ENCODE data around the gene RPS8.
"Not testable (repeated sequence)": the region's sequence is repeated elsewhere in the genome, so short reads cannot be mapped to it uniquely, and the experiment has no call there.

Gene RPS8

GRCh38 chr1:44807364-44808062 is 32.2 kb downstream of the RPS8 start:
- peaks cover 28% of the 10 kb centered on the region for H3K4me1 ChIP-seq (ENCODE audit: control insufficient read depth, low read depth, low read length)
- H3K27ac ChIP-seq (ENCODE audit: low read length) = peak overlapping the region; percentile 88
- H3K4me3 ChIP-seq (ENCODE audit: low read length) = peak overlapping the region; percentile 37
- H3K9ac ChIP-seq (ENCODE audit: low read length) = peak overlapping the region; percentile 75
- H3K27me3 ChIP-seq (ENCODE audit: control insufficient read depth, insufficient read depth, low read length) = no peaks in the 10 kb centered on the region
- peaks cover 9% of the 10 kb centered on the region for H3K36me3 ChIP-seq (ENCODE audit: control insufficient read depth, low read depth, low read length)
- H3K9me3 ChIP-seq (ENCODE audit: control insufficient read depth, low read depth, low read length) = no peaks in the 10 kb centered on the region

DNA sequence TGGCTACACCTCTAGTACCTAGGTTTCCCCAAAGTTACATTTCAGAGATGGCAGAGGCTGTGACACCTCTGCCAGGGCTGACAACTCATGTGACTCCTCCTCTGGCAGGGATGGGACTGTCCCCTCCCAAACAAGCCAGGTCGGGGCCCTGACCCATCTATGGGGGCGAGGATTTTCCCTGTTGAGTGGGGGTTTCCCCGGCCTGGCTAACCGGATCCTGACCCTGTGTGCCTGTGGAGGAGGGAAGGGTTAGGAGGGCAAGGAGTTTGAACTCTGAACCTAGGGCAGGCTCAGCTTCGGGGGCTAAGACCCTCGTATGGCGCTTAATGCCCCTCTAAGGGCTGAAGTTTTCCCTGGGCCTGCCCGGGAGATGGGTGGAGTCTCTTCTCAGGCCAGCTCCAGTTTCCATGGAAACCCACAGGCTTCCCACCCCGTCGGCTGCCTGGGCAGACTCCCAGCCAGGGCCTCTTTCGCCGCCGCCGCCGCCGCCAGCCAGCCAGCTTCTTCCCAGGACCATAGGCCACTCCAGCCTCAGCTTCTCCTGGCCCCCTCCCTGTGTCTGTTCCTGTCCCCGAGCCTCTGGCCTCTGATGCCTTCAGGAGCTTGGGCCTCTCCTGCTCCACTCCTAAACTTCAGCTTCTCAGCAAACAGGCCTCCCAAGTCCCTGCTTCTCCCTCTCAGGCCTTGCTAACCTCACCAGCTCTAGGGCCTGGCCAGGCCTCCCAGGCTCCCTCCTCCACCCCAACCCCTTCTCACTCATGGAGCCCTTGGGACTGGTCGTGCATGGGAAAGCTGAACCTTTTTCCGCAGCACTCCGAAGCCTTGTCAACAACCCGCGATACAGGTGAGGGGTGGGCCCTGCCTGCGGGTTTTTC is 33.0 kb downstream of the RPS8 start, which contains the start of gene BTBD19:
Gene BTBD19 (plus strand): TSS at position 461 of the 875 bp plus-strand sequence. CDS start 298 bp downstream, at position 759.
- Histone ChIP-seq H3K4me3 (ENCODE audit: low read length) (peak within 1 kb of the TSS; percentile 37), H3K9me3 (ENCODE audit: control insufficient read depth, low read depth, low read length) (no peaks in the 10 kb centered on the region), H3K36me3 (ENCODE audit: control insufficient read depth, low read depth, low read length) (peaks cover 4% of the 10 kb centered on the region), H3K27ac (ENCODE audit: low read length) (peak within 1 kb of the TSS; percentile 88), H3K27me3 (ENCODE audit: control insufficient read depth, insufficient read depth, low read length) (no peaks in the 10 kb centered on the region), H3K4me1 (ENCODE audit: control insufficient read depth, low read depth, low read length) (peaks cover 28% of the 10 kb centered on the region), H3K9ac (ENCODE audit: low read length) (peak within 1 kb of the TSS; percentile 75)

GRCh38 chr1:44808938-44809917 is 33.9 kb downstream of the RPS8 start:
- Histone ChIP-seq H3K27ac (ENCODE audit: low read length) (no peak overlapping the region), H3K4me1 (ENCODE audit: control insufficient read depth, low read depth, low read length) (peaks cover 28% of the 10 kb centered on the region), H3K27me3 (ENCODE audit: control insufficient read depth, insufficient read depth, low read length) (no peaks in the 10 kb centered on the region), H3K4me3 (ENCODE audit: low read length) (no peak overlapping the region), H3K9ac (ENCODE audit: low read length) (peak overlapping the region; percentile 34), H3K36me3 (ENCODE audit: control insufficient read depth, low read depth, low read length) (no peaks in the 10 kb centered on the region), H3K9me3 (ENCODE audit: control insufficient read depth, low read depth, low read length) (no peaks in the 10 kb centered on the region)

DNA sequence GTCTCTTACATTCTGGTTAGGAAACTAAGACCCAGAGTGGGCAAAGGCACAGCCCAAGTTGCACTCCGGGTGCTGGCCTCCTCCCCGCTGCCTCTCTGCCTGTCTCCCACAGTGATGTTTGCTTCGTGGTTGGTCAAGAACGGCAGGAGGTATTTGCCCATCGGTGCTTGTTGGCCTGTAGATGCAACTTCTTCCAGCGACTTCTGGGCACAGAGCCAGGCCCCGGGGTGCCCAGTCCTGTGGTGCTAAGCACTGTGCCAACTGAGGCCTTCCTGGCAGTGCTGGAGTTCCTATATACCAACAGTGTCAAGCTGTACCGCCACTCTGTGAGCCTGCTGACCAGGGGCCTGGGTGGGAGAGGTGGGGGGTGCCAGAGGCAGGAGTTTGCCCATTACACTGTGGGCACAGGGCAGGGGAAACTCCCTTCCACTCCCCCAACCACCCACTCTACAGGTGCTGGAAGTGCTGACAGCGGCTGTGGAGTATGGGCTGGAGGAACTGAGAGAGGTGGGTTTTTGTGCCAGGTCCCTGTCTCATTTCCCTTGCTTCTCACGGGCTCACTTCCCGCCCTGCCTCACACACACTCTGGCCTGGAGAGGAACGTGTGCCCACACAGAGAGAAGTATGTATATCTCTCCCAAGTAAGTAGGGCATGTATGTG is 34.9 kb downstream of the RPS8 start:
- Histone ChIP-seq H3K9ac (ENCODE audit: low read length) (no peak overlapping the region), H3K4me3 (ENCODE audit: low read length) (no peak overlapping the region), H3K9me3 (ENCODE audit: control insufficient read depth, low read depth, low read length) (no peaks in the 10 kb centered on the region), H3K27me3 (ENCODE audit: control insufficient read depth, insufficient read depth, low read length) (no peaks in the 10 kb centered on the region), H3K4me1 (ENCODE audit: control insufficient read depth, low read depth, low read length) (peaks cover 28% of the 10 kb centered on the region), H3K36me3 (ENCODE audit: control insufficient read depth, low read depth, low read length) (no peaks in the 10 kb centered on the region), H3K27ac (ENCODE audit: low read length) (no peak overlapping the region)

DNA sequence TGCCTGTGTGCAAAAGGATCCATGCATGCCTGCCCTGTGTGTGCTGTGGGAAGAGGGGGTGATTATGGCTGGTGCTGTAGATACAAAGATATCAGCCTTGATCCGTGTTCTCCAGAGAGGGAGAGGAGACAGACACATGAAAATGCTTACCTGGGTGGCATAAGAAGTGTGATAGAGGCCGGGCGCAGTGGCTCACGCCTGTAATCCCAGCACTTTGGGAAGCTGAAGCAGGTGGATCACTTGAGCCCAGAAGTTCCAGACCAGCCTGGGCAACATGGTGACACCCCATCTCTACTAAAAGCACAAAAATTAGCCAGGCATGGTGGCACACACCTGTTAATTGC is 35.4 kb downstream of the RPS8 start:
- not testable (repeated sequence) for H3K9ac ChIP-seq (ENCODE audit: low read length); H3K27me3 ChIP-seq (ENCODE audit: control insufficient read depth, insufficient read depth, low read length); H3K9me3 ChIP-seq (ENCODE audit: control insufficient read depth, low read depth, low read length); H3K4me3 ChIP-seq (ENCODE audit: low read length); H3K36me3 ChIP-seq (ENCODE audit: control insufficient read depth, low read depth, low read length); H3K27ac ChIP-seq (ENCODE audit: low read length)
- peaks cover 28% of the 10 kb centered on the region for H3K4me1 ChIP-seq (ENCODE audit: control insufficient read depth, low read depth, low read length)

DNA sequence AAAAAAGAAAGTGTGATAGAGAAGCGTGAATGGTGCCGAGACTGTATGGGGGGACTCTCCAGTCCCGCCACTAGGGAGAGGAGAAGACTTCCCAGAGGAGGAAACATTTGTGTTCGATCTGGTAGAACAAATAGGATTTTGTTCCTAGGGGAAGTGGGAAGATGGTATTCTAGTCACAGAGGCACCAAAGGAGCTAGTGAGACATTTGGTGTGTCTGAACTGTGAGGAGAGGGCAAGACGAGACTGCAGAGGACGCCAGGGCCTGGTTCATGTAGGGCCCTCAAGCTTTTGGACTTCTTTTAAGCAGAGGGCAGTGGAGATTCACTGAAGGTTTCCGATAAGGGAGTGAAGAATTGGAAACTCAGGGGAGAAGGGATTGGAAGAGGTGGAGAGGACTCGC is 35.9 kb downstream of the RPS8 start:
- Histone ChIP-seq H3K4me1 (ENCODE audit: control insufficient read depth, low read depth, low read length) (peaks cover 28% of the 10 kb centered on the region), H3K27me3 (ENCODE audit: control insufficient read depth, insufficient read depth, low read length) (no peaks in the 10 kb centered on the region), H3K9ac (ENCODE audit: low read length) (no peak overlapping the region), H3K9me3 (ENCODE audit: control insufficient read depth, low read depth, low read length) (no peaks in the 10 kb centered on the region), H3K27ac (ENCODE audit: low read length) (no peak overlapping the region), H3K4me3 (ENCODE audit: low read length) (no peak overlapping the region), H3K36me3 (ENCODE audit: control insufficient read depth, low read depth, low read length) (no peaks in the 10 kb centered on the region)

- Histone ChIP-seq H3K36me3 (ENCODE audit: control insufficient read depth, low read depth, low read length) (no peaks in the 10 kb centered on the region), H3K4me3 (ENCODE audit: low read length) (no peak overlapping the region), H3K9ac (ENCODE audit: low read length) (no peak overlapping the region), H3K4me1 (ENCODE audit: control insufficient read depth, low read depth, low read length) (peaks cover 15% of the 10 kb centered on the region), H3K27ac (ENCODE audit: low read length) (no peak overlapping the region), H3K27me3 (ENCODE audit: control insufficient read depth, insufficient read depth, low read length) (no peaks in the 10 kb centered on the region), H3K9me3 (ENCODE audit: control insufficient read depth, low read depth, low read length) (no peaks in the 10 kb centered on the region)
These were observed 37.6 kb downstream of the RPS8 start for GRCh38 chr1:44812822-44813543.

- not testable (repeated sequence) for H3K27me3 ChIP-seq (ENCODE audit: control insufficient read depth, insufficient read depth, low read length); H3K27ac ChIP-seq (ENCODE audit: low read length); H3K4me3 ChIP-seq (ENCODE audit: low read length); H3K9ac ChIP-seq (ENCODE audit: low read length); H3K36me3 ChIP-seq (ENCODE audit: control insufficient read depth, low read depth, low read length); H3K4me1 ChIP-seq (ENCODE audit: control insufficient read depth, low read depth, low read length); H3K9me3 ChIP-seq (ENCODE audit: control insufficient read depth, low read depth, low read length)
These were observed 40.6 kb downstream of the RPS8 start for GRCh38 chr1:44815926-44816325.

- no peak overlapping the region for H3K9ac ChIP-seq (ENCODE audit: low read length)
- no peaks in the 10 kb centered on the region for H3K9me3 ChIP-seq (ENCODE audit: control insufficient read depth, low read depth, low read length)
These were observed 42.0 kb downstream of the RPS8 start for GRCh38 chr1:44817307-44817706.

GRCh38 chr1:44817771-44818495 is 42.6 kb downstream of the RPS8 start:
- Histone ChIP-seq H3K4me1 (ENCODE audit: control insufficient read depth, low read depth, low read length) (peaks cover 6% of the 10 kb centered on the region), H3K27me3 (ENCODE audit: control insufficient read depth, insufficient read depth, low read length) (no peaks in the 10 kb centered on the region), H3K27ac (ENCODE audit: low read length) (no peak overlapping the region), H3K9ac (ENCODE audit: low read length) (no peak overlapping the region), H3K9me3 (ENCODE audit: control insufficient read depth, low read depth, low read length) (no peaks in the 10 kb centered on the region), H3K4me3 (ENCODE audit: low read length) (no peak overlapping the region), H3K36me3 (ENCODE audit: control insufficient read depth, low read depth, low read length) (no peaks in the 10 kb centered on the region)

More at GRCh38 chr1:44817307-44817706, 42.0 kb downstream of the RPS8 start:
- no peak overlapping the region for H3K4me3 ChIP-seq (ENCODE audit: low read length)
- no peak overlapping the region for H3K27ac ChIP-seq (ENCODE audit: low read length)
- peaks cover 6% of the 10 kb centered on the region for H3K4me1 ChIP-seq (ENCODE audit: control insufficient read depth, low read depth, low read length)
- no peaks in the 10 kb centered on the region for H3K27me3 ChIP-seq (ENCODE audit: control insufficient read depth, insufficient read depth, low read length)
- no peaks in the 10 kb centered on the region for H3K36me3 ChIP-seq (ENCODE audit: control insufficient read depth, low read depth, low read length)
